HL-60 (cell line): ENCODE results near the gene ZNF492.
A peak's percentile ranks its signal among the peaks of the same experiment; 100 is the strongest.
"Not testable (repeated sequence)": the region's sequence is repeated elsewhere in the genome, so short reads cannot be mapped to it uniquely, and the experiment has no call there.

Experiments
- DNase-seq, 2 experiments: peaks; one replicate each; pipeline ENCODE4 v3.0.0-alpha.2; 2010 to 2020; ENCODE audit warnings: low read depth in 1 of 2, low spot score in 1 of 2
- H3K27ac ChIP-seq: fragments of 250-450 bp; sonication (Bioruptor Pico); replicated peaks from 2 replicates; pipeline ENCODE4 v1.5.1; 2020; ENCODE audit warnings: mild to moderate bottlenecking, moderate library complexity
- H3K27me3 ChIP-seq: fragments of 250-450 bp; sonication (Bioruptor Pico); 2 replicates; pipeline ENCODE4 v1.5.1; 2021; ENCODE audit warnings: mild to moderate bottlenecking, moderate library complexity; ENCODE audit not compliant: insufficient read depth, poor library complexity, severe bottlenecking
- H3K4me3 ChIP-seq: replicated peaks from 2 replicates; pipeline ENCODE4 v1.5.1; 2011; ENCODE audit warnings: mild to moderate bottlenecking, control low read depth, low read length; ENCODE audit not compliant: insufficient read depth
- GABPA ChIP-seq: IDR thresholded peaks from 2 replicates; pipeline ENCODE4 v1.6.1; 2012; ENCODE audit warnings: low read depth
- POLR2AphosphoS5 ChIP-seq: IDR thresholded peaks from 2 replicates; pipeline ENCODE4 v1.6.1; 2012; ENCODE audit warnings: low read depth
- SPI1 ChIP-seq: IDR thresholded peaks from 2 replicates; pipeline ENCODE4 v1.6.1; 2012; ENCODE audit warnings: low read depth, mild to moderate bottlenecking, borderline replicate concordance
- TF ChIP-seq, protein P1 (sequence below): IDR thresholded peaks from one replicate; pipeline ENCODE4 v1.5.1; 2011; ENCODE audit warnings: low read length, control low read depth, inconsistent platforms; ENCODE audit not compliant: insufficient read depth
- TF ChIP-seq, protein P2 (sequence below): IDR thresholded peaks from 2 replicates; pipeline ENCODE4 v1.6.1; 2012; ENCODE audit warnings: low read depth; ENCODE audit not compliant: insufficient replicate concordance

Gene ZNF492

DNA sequence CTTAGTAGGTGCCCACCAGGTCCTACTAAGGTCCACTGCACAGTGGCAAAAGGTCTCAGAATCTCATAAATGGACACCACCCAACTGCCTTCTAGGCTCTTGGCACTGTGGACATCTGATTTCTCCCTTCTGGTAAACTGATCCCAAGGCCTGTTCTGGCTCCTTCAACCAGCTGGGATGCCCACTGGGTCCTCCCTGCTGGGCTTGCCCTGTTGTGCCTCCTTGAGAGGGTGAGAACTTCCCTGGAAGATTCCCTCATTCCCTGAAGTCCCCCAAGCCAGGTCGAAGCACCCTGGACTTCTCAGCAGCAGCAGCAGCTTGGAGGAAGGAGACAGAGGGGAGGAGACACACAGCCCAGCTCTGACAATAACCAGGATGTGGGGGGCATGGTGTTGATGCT lies 6.6 kb upstream of the ZNF492 start:
- no peaks in the 10 kb centered on the region for H3K27me3 ChIP-seq
- H3K4me3 ChIP-seq: no peak overlapping the region
- TF ChIP-seq, protein P1, sequence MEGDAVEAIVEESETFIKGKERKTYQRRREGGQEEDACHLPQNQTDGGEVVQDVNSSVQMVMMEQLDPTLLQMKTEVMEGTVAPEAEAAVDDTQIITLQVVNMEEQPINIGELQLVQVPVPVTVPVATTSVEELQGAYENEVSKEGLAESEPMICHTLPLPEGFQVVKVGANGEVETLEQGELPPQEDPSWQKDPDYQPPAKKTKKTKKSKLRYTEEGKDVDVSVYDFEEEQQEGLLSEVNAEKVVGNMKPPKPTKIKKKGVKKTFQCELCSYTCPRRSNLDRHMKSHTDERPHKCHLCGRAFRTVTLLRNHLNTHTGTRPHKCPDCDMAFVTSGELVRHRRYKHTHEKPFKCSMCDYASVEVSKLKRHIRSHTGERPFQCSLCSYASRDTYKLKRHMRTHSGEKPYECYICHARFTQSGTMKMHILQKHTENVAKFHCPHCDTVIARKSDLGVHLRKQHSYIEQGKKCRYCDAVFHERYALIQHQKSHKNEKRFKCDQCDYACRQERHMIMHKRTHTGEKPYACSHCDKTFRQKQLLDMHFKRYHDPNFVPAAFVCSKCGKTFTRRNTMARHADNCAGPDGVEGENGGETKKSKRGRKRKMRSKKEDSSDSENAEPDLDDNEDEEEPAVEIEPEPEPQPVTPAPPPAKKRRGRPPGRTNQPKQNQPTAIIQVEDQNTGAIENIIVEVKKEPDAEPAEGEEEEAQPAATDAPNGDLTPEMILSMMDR: no peak
- no peak for DNase-seq
- H3K27ac ChIP-seq: no peak overlapping the region

DNA sequence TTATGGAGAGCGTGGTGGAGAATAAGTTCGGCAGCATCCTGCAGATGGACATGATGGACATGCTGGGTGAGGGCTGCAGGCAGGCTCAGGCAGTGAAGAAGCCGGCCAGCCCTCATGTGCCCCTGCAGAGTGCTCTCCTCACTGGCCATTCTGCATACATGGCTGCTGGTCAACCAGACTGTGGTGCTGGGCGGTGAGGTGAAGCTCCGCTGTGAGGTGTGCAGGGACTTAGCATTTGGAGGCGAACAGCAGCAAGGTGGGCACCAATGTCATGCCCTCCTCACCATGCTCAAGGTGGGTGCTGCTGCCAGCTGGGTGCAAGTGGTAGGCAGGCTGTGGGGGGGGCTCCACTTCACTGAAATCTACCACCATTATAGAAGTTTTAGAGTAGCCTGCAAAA lies 5.7 kb upstream of the ZNF492 start:
- DNase-seq: no peak
- H3K27ac ChIP-seq: no peak overlapping the region
- TF ChIP-seq, protein P2, sequence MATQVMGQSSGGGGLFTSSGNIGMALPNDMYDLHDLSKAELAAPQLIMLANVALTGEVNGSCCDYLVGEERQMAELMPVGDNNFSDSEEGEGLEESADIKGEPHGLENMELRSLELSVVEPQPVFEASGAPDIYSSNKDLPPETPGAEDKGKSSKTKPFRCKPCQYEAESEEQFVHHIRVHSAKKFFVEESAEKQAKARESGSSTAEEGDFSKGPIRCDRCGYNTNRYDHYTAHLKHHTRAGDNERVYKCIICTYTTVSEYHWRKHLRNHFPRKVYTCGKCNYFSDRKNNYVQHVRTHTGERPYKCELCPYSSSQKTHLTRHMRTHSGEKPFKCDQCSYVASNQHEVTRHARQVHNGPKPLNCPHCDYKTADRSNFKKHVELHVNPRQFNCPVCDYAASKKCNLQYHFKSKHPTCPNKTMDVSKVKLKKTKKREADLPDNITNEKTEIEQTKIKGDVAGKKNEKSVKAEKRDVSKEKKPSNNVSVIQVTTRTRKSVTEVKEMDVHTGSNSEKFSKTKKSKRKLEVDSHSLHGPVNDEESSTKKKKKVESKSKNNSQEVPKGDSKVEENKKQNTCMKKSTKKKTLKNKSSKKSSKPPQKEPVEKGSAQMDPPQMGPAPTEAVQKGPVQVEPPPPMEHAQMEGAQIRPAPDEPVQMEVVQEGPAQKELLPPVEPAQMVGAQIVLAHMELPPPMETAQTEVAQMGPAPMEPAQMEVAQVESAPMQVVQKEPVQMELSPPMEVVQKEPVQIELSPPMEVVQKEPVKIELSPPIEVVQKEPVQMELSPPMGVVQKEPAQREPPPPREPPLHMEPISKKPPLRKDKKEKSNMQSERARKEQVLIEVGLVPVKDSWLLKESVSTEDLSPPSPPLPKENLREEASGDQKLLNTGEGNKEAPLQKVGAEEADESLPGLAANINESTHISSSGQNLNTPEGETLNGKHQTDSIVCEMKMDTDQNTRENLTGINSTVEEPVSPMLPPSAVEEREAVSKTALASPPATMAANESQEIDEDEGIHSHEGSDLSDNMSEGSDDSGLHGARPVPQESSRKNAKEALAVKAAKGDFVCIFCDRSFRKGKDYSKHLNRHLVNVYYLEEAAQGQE: no peak
- TF ChIP-seq, protein P1: no peak
- no peak for TF ChIP-seq POLR2AphosphoS5
- TF ChIP-seq SPI1: no peak
- TF ChIP-seq GABPA: no peak
- no peak overlapping the region for H3K4me3 ChIP-seq
- no peaks in the 10 kb centered on the region for H3K27me3 ChIP-seq

DNA sequence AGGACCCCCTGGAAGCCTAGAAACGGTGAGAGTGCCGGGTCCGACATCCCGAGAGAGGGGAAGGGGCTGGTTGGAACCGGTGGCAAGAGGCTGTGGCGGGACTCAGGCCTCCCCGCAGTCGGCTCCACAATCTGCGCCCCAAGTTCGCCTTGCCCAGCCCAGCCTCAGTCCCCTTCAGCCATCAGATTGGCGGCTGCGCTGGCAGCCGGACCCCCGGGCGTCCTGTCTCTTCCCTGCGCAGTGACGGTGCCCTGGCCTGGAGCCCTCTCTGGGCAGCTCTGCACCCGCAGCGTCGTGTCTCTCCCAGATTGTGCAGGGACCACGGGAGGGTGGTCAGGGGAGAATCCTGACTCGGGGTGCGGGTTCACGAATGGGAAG lies 315 bp downstream of the ZNF492 start:
- TF ChIP-seq, protein P1: no peak
- TF ChIP-seq GABPA: no peak
- no peak for TF ChIP-seq SPI1
- no peak for TF ChIP-seq POLR2AphosphoS5
- TF ChIP-seq, protein P2: no peak
- Histone ChIP-seq H3K27me3 (no peaks in the 10 kb centered on the region), H3K27ac (peak overlapping the region; percentile 87), H3K4me3 (peak overlapping the region; percentile 46)
- peak in 1 of 2 experiments; percentile 21 for DNase-seq

DNA sequence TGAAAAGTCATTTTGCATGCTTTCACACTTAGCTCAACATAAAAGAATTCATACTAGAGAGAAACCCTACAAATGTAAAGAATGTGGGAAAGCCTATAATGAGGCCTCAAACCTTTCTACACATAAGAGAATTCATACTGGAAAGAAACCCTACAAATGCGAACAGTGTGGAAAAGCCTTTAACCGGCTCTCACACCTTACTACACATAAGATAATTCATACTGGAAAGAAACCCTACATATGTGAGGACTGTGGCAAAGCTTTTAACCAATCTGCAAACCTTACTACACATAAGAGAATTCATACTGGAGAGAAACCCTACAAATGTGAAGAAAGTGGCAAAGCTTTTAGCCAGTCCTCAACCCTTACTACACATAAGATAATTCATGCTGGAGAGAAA lies 51.4 kb downstream of the ZNF492 start:
- not testable (repeated sequence) for DNase-seq, H3K4me3 ChIP-seq, H3K27me3 ChIP-seq, H3K27ac ChIP-seq

DNA sequence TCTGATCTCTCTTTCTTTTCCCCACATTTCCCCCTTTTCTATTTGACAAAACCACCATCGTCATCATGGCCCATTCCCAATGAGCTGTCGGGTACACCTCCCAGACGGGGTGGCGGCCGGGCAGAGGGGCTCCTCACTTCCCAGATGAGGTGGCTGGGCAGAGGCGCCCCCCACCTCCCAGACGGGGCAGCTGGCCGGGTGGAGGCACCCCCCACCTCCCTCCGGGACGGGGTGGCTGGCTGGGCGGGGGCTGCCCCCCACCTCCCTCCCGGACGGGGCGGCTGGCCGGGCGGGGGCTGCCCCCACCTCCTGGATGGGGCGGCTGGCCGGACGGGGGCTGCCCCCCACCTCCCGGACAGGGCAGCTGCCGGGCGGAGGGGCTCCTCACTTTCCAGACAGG lies 68.5 kb downstream of the ZNF492 start:
- not testable (repeated sequence) for H3K27me3 ChIP-seq, DNase-seq, H3K27ac ChIP-seq, H3K4me3 ChIP-seq

DNA sequence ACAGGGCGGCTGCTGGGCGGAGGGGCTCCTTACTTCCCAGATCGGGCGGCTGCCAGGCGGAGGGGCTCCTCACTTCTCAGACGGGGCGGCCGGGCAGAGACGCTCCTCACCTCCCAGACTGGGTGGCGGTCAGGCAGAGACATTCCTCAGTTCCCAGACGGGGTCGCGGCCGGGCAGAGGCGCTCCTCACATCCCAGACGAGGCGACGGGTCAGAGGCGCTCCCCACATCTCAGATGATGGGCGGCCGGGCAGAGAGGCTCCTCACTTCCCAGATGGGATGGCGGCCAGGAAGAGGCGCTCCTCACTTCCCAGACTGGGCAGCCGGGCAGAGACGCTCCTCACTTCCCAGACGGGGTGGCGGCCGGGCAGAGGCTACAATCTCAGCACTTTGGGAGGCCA lies 69.0 kb downstream of the ZNF492 start:
- DNase-seq, H3K27me3 ChIP-seq, H3K27ac ChIP-seq, H3K4me3 ChIP-seq: not testable (repeated sequence)
